H1 (cell line): Measurements from ENCODE around the gene GPR162. TPM values are rescaled to one million over a fixed set of nuclear protein-coding genes. Genes with fewer than 3 reads are reported as not detected.

Experiments used
- BACH1 ChIP-seq: IDR thresholded peaks from 2 replicates; pipeline ENCODE4 v1.6.1; 2012; ENCODE audit warnings: low read length, improper control_type of control experiment
- EZH2 ChIP-seq: fragments of 200-600 bp; sonication (generic); IDR thresholded peaks from 2 replicates; pipeline ENCODE4 v1.7.1; 2012; ENCODE audit warnings: low read depth, mild to moderate bottlenecking, moderate library complexity, low read length, inconsistent platforms; ENCODE audit not compliant: severe bottlenecking
- KDM1A ChIP-seq: fragments of 200-600, 300-600 bp; sonication (generic); IDR thresholded peaks from 2 replicates; pipeline ENCODE4 v1.7.1; 2016; ENCODE audit warnings: mild to moderate bottlenecking, low read length, borderline replicate concordance
- MAFK ChIP-seq: IDR thresholded peaks from 2 replicates; pipeline ENCODE4 v1.6.1; 2012; ENCODE audit warnings: low read depth, mild to moderate bottlenecking, improper control_type of control experiment, low read length
- RBBP5 ChIP-seq: IDR thresholded peaks from 2 replicates; pipeline ENCODE4 v1.7.1; 2012; ENCODE audit warnings: low read depth, mild to moderate bottlenecking, inconsistent platforms, low read length, moderate library complexity, borderline replicate concordance
- RNF2 ChIP-seq: fragments of 200-900, 300-1000 bp; sonication (generic); IDR thresholded peaks from 2 replicates; pipeline ENCODE4 v1.7.1; 2016; ENCODE audit warnings: borderline replicate concordance, low read depth, mild to moderate bottlenecking, antibody characterized with exemption, low read length; ENCODE audit not compliant: poor library complexity, severe bottlenecking; ENCODE audit errors: missing control alignments
- polyA plus RNA-seq, 7 experiments: library from polyadenylated mRNA; depleted of rRNA in 3 of 7; stranded (reverse) in 5 of 7; unstranded in 2 of 7; fragments of >200 nt in 5 of 7; fragments of 200-250 nt in 2 of 7; gene quantifications; 1 replicate in 5 of 7; 2 replicates in 1 of 7; 4 replicates in 1 of 7; pipeline versions ENCODE4 v1.2.1 to v1.2.3, GENCODE V29; 2011 to 2013; ENCODE audit warnings: missing spikeins in 2 of 7, mixed read lengths in 2 of 7
- total RNA-seq: library from RNA; stranded (reverse); fragmentation: NEBNext Ultra II Directional; extraction: Animal tissue kit (Norgen Biotek cat#: 25700); gene quantifications from 2 replicates; pipeline ENCODE4 v1.2.1, GENCODE V29; 2021

GPR162 gene
- total and polyA plus RNA-seq, 2 of the 8 experiments (the other 6 are each of a cell fraction or from before 2014, with no cell fraction given), result 7.3 to 8.8 TPM

DNA sequence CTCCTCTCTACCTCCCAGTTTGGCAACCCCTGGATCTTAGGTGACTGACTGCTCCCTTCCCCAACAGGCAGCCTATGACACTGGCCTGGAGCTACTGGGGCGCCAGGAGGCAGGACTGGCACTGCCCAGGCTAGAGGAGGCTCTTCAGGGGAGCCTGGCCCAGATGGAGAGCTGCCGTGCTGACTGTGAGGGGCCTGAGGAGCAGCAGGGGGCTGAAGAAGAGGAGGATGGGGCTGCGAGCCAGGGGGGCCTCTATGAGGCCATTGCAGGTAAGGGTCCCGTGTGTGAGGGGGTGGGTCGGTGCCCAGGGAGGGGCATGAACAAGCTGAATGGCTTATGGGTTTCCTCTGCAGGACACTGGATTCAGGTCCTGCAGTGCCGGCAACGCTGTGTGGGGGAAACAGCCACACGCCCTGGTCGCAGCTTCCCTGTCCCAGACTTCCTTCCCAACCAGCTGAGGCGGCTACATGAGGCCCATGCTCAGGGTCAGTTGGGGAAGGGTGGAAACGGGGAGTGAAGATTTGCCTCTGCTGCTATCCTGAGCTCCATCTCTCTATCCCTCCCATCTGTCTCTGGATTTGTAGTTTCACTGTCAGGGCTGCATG is 8.8 kb downstream of the GPR162 start (continued):
- TF ChIP-seq RNF2 (no peak), RBBP5 (no peak), MAFK (no peak), EZH2 (no peak), KDM1A (no peak), BACH1 (no peak)
